ENCODE data around the gene MSX2.

Gene MSX2

DNA sequence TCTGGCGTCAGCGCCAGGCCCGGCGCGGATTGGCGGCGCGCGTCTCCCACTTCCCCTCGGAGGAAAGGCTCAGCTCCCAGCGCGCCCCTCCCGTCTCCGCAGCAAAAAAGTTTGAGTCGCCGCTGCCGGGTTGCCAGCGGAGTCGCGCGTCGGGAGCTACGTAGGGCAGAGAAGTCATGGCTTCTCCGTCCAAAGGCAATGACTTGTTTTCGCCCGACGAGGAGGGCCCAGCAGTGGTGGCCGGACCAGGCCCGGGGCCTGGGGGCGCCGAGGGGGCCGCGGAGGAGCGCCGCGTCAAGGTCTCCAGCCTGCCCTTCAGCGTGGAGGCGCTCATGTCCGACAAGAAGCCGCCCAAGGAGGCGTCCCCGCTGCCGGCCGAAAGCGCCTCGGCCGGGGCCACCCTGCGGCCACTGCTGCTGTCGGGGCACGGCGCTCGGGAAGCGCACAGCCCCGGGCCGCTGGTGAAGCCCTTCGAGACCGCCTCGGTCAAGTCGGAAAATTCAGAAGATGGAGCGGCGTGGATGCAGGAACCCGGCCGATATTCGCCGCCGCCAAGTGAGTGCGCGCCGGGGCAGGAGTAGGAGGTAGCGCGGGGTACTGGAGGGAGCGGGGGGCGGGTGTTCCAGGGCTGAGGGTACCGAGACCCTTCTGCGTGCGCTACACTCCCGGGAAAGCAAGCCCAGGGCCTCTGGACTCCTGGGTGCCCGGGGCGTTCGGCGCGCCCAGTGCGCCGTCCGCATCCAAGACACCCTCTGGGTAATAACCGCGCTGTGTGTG lies at the start of gene MSX2:
Gene MSX2, plus strand, starts transcription at position 99 of the 777 bp plus-strand sequence. Its CDS starts 78 bp downstream, at position 177.
- no peak for DNase-seq (ENCODE audit: low read depth)

DNA sequence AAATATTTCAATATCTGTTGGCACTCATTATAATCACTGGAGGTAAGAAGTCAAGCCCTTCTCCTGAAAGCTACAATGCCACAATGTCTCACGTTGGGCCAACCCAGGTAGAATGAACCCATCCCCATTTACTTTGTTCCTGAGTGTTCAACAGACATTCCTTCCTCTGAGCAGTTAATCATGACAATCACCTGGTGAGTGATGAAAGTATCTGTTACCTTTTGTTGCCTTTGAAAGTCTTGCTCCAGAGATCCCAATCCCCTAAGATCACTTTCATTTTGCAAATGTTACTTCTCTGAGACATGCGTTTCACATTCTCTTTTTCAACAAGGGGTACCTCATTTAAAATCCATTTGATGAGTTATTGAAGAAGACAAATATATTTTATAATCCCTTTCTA lies 49.3 kb upstream of the MSX2 start:
- no peak for DNase-seq (ENCODE audit: low read depth)

DNA sequence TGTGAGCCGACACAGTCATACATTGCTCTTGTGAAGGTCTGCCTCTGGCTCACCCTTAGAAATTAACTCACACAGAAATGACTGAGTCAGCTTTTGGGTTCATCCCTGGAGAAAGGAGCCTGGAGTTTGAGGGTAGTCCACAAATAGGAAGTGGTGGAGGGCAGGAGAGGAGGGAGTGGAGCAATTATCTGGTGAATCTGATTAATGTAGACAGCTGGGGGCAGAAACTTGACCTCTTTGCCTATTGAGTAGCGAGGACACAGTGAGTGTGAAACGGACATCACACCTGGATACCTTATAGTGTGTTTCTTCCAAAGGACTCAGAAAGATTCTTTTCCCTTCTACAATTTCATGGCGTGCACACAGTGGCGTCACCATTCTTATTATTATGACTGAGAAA lies 48.5 kb upstream of the MSX2 start:
- DNase-seq (ENCODE audit: low read depth): no peak

DNA sequence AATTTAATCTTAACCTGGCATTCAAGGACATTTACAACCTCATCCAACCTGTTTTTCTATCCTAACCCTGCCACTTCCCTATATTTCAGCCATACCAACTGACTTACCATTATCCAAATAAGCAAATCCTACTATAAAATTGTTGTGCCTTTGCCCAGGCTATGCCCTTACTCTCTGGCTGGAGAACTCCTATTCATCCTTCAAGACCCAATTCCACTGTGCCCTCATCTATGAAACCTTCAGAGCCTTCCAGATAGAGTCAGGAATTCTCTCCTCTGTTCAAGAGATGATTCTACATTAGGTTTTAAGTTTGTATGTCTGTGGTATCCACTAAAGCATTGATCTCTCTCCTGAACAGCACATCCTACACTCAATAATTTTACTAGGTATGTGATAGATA lies 46.3 kb upstream of the MSX2 start:
- DNase-seq (ENCODE audit: low read depth): no peak

DNA sequence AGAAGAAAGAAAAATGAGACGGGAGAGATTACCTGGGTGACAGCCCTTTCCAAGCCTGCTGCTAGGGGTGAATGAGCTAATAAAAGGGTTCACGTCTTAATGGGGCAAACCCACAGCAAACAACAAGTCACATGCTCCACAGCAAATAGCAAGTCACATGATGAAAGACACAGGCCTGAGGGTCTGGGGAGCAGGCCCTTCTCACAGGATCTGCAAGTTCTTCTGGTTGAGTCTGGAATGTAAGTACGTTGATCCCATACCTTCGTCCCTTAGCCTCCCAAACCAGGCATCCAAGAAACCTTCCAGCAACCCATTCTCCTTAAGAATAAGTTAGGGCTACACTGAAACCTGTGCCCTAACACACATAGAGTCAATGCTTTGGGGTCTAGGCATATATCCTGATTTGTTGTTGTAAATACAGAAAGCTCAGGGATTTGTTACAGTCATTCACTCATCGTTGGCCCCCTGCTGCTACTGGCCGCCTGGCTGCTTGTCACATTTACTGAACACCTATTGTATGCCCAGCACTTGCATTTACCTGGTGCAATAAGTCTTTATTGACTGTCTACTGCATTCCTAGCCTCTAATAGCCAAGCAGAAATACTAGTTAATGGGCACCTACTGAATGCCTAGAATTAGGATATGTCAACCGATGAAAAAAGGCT lies 43.3 kb upstream of the MSX2 start:
- no peak for DNase-seq (ENCODE audit: low read depth)

DNA sequence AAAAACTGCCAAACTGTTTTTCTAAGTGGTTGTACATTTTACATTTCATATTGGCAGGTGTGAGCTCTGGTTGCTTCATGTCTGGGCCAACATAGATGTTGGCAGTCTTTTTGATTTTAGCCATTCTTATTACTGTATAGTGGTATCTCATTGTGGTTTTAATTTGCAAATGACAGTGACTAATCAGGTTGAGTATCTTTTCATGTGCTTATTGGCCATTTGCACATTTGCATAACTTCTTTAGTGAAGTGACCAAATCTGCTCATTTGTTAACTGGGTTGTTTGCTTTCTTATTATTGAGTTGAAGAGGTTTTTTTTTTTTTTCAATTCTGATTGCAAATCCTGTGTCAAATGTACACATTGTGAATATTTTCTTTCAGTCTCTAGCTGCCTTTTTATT lies 36.9 kb upstream of the MSX2 start:
- no peak for DNase-seq (ENCODE audit: low read depth)

DNA sequence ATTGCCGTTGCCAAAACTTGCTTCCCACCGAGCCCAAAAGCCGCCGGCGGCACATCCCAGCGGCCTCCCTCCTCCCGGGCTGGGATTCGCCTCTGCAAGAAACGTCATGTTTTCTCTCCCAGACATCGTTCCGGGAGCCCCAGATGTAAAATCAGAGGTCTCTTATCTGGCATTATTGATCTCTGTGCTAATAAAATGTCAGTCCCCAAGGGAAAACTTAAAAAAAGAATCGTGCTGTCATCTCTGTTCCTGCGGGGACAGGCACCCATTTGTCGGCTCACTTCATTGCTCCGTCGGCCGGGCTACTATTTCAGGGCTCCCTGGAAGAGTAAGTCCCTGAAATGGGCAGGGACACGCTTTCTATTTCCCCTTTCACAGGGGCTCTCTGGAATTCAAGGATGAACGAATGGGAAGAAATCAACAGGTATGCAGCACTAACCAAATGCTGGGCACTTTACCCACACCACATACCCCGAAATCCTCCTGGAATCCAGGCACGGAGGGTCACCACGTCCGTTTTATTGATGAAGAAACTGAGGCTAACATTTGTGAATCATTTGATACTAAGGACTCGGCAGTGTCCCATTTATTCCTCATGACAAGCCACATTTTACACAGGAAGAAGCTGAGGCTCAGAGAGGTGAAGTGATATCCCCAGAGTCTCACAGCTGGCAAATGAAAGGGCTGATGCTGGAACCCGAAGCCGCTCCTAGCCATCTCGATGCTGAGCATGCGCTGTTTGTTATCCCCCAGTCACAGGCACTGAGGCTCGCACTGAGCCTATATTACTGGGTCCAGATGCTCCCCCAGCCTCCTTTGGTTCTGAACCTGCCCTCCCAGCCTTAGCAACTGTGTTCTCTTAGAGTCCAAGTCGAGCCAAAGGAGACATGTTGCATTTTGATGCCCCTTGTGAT lies 35.7 kb upstream of the MSX2 start:
- no peak for DNase-seq (ENCODE audit: low read depth)

DNA sequence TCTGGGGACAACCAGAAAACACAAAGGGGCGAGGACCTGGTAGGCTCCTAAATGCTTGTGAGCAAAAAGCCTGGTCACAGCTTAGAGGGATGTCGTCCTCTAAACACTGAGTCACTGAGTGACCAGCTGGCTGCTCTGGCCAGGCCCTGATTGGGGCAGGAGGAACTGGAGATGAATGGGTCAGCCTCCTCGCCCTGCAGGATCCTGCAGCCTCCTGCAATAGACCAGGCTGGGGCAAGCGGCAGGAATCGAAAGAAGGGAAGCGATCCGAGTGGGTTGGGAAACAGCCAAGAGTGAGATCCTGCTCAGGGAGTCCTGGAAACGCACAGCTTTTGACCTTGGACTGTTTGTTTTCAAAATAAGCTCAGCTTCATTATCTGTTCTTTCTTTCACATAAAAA lies 34.1 kb upstream of the MSX2 start:
- no peak for DNase-seq (ENCODE audit: low read depth)

DNA sequence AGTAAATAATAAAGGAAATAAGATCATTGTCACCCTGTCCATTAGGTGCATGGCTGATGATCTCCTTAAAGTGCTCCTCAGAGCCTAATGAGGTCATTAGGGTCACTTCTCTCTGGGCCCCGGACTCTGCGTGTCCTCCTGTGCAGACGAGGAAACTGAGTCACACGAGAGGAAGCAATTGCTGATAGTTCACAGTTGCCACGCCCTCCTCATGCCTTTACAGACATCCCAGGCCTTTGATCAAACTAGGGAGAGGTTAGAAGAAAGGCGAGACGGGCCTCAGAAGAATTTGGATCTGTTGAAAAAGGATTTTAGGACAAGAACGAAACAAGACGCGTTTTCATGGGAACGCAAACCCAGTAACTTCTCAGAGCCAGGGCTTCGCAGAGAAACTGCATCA lies 32.0 kb upstream of the MSX2 start:
- DNase-seq (ENCODE audit: low read depth): no peak

DNA sequence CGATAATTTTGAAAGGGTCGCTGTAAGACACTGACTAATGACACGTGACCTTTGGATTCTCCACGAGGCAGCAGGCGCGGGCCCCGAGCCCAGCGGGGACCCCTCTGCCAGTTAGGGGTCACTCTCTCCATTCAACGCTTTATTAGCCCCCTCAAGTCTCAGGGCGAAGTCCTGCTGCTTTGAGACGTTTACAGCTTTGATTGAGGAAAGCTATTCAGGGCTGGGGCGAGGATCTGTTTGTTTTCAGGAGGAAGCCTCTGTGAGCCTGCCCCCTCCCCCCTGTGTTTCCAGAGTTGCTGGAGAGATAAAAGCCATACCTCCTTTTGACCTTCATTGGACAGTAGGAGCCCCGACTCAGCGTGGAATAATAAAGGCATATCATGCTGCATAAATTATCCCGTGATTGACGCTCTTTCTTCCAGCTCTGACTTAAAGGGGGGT lies 31.4 kb upstream of the MSX2 start:
- no peak for DNase-seq (ENCODE audit: low read depth)

DNA sequence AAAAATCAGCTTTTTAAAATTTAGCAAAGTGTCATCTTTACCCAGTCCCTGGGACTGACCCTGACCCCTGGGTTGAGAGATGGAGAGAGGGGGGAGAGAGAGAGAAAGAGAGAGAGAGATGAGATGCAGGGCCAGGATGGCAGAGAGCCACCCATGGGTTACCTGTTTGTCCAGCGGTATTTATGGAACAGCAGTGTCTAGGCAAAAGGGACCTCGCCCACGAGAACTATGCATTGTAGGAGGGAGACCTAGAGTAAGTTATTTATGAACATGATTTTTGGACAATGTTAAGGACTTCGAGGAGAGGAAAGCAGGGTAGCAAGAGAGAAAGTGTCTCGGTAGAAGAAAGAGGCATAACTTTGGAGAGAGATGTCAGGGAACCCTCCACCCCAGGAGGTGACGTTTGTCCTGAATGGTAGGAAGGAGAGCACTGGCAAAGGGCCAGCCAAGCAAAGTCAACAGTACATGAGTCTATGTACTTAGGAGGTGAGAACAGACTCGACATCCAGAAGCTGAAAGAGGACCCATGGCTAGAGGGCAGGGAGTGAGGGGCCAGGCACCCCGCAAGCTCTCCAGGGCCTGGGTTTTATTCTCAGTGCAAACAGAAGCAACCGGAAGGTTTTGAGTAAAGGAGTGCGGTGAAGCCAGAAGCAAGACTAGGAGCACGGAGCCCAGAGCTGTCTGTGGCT lies 30.5 kb upstream of the MSX2 start:
- DNase-seq (ENCODE audit: low read depth): no peak

DNA sequence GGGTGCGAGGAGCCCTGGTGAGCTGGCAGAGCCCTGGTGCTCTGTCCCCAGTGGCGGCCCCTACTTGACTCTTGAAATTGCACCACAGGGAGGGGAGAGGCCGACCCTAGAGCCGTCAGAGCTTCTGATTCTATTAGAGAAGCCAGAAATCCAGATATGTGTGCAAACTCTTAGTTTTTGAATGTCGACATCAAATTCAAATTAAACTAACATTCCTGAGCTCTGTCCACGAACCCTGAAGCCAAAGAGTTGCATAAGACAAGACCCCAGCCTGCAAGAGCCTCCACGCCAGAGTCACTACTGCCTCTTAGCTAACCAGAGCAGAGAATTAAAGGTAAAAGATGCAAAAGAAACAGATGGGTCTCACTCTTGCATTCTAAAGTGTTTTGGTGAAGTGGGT lies 29.8 kb upstream of the MSX2 start:
- no peak for DNase-seq (ENCODE audit: low read depth)

DNA sequence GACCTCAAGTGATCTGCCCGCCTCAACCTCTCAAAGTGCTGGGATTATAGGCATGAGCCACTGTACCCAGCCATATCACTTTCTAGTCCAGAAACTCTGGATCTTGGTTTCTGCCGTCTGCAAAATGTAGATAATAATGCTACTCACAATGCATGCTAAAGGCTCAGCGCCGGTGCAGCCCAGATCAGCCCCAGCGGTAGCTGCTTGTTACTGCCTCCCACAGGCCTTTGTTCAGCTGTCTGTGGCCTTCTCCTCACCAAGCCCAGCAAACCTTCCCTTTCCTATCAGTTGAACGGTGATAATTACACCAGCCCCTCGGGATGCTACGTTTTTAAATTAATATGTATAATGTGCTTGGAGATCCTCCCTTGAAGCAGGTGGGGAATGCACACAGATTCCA lies 26.2 kb upstream of the MSX2 start:
- DNase-seq (ENCODE audit: low read depth): no peak

DNA sequence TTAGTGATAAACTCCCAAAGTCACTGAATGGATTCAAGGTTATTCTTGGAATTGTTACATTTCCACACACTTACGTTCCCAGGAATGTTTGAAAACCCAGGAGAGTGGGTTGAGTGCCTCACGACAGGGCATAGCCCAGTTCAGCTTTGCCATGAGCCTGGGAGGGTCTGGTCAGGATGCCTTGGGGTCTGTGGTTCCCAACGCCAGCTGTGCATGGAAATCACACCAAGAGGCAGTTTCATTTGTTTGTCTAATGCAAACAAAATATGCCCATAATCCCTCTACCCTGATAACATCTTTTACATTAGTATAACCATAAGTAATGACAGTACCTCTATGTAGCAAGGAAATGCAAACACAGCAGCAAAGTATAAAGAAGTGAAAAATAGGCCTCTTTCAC lies 25.3 kb upstream of the MSX2 start:
- DNase-seq (ENCODE audit: low read depth): no peak

DNA sequence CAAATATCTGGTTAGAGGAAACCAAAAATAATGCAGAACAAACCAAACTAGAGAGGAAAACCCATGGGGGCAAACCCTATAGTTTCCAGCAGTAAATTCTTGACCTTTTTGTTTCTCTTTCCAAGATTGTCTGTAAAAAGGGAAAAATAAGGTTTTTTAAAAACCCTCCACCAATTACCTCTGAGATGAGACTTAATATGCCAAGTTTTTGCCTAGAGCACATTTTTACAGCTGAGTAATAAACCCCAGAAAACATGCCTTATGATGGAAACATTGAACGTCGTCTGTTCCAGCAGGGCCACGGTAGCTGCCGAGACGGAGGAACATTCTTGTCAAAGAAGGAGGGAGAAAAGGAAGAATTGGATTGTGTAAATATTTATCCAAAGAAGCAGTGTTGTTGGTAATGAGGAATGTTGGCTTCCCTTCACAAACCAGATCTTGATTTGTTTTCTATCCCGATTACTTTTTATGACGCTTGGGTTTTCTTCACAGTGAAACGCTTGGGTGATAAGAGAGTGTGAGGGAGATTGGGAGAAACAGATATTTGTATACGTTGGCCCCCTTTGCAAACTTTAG lies 17.3 kb upstream of the MSX2 start:
- no peak for DNase-seq (ENCODE audit: low read depth)

DNA sequence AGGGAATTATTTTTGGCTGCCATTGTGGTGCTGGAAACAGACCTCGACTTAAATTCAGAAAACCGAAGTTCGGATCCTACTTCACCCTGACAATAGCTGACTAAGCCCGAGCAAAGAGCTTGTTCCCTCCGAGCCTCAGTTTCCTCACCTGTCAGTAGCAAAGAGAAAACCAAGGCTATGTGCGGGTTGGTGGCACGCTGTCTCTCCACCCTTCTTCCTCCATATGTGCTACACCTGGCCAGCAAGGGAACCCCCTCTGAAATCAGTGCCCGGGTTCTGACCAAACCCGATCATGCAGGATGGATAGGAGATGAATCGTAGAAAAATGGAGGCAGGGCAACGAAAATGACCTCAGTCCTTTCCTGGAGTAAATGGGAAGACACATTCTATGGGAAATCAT lies 16.7 kb upstream of the MSX2 start:
- DNase-seq (ENCODE audit: low read depth): no peak

DNA sequence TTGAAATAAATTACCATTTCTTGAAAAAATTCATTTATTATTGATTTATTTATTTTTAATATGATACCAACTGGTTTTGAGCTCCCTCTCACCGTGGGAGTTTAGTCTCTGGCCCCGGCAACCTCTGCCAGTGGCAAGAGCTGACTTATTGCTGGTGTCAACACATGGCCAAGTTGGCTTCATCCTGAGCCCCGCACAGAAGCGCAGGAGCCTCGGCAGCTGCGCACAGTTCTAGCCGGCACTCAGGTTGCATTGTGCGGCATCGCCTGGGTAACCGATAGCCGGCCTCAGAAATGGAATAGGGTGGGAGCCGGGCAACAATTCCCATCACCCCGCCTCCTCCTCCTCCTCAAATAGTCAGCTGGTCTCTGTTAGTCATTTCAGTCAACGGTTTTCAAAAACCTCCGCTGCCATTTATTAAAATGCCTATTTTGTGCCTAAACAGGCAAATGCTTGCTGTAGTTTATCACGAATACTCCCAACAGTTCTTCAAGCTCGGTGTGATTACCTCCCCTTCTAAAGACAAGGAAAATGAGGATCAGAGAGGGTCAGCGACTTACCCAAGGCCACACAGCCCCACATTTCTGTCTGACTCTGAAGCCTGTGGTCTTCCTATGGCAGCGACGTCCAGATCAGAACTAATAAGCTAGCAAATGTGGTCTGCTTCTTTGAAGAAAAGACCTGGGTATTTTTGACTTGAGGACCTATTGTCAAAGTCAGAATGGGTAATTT lies 15.7 kb upstream of the MSX2 start:
- no peak for DNase-seq (ENCODE audit: low read depth)

DNA sequence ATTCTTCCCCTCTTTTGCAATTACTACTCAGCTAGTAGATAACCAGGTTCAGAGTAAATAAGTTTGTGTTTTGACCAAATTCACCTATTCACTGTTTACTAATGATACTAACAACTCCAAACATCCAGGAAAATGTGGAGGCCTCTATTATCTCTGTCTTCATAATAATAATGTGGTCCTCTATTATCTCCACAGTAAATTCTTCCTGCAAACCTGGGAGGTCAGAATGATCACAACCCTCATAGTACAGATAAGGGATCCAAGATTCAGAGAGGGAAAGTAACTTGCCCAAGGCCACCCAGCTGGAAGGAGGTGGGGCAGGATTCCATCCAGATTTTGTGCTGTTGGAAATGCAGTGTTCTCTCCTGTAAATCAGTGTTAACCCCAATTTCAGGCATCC lies 9.6 kb upstream of the MSX2 start:
- DNase-seq (ENCODE audit: low read depth): no peak

DNA sequence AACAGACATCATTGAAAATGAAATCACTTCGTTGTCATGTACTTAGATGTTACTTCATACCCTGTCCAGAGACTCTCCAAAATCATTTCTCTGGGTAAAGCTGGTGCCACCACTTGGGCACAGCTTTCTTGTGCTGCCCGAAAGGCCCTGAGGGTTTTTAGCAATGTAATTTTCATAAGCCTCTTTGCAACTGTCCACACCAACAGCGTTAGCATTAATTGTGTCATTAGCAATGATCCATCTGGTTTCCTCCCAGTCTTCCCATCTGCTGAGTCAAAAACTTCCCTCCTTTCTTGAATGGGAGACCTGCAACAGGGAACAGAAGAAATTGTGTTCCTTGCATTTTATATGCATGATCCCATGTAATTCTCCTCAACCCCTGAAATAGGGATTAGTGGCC lies 8.6 kb upstream of the MSX2 start:
- no peak for DNase-seq (ENCODE audit: low read depth)

DNA sequence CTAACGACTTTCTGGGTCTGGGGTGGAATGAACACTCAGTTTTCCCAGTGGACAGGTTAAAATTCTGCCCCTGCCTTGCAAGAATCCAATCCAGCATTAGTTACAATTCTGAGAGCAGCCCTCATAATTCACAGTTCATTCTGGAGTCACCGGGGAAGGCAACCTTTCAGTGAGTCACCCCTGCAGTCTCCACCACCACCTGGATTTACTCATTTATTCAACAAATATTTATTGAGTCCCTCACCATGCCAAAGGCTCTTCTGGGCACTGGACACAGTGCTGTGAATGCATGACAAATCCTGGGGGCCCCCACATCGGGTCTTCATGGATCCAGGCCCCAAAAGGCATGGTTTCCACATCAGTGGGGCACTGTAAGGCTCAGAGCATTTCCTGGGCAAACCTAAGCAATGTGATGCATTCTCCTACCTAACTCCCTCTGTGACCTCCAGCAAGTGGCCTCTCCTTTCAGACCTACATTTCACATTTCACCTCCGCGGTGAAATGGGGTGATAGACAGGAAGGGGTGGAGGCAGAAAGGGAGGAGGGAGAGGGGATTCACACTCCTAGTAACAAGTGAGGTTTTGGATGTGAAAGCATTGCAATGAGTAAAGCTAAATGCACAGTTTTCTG lies 6.4 kb upstream of the MSX2 start:
- no peak for DNase-seq (ENCODE audit: low read depth)

Measured in CMK (cell line).